Pancreas (tissue), 10 donors: ENCODE results near the gene FHIT. TPM values are rescaled to one million over a fixed set of nuclear protein-coding genes. Genes with fewer than 3 reads are reported as not detected.

Source experiments
- ATAC-seq, 4 donors: fragments of 200-7000 bp; cut with Tn5 transposase; one replicate each; pipeline versions ENCODE4 v1.8.0 to v1.9.1; 2020; ENCODE audit warnings: mild to moderate bottlenecking in 4 of 4, moderate library complexity in 4 of 4
- DNase-seq, 6 donors: peaks; one replicate each; pipeline ENCODE4 v3.0.0-alpha.2; 2020
- FAIRE-seq: peaks from 2 replicates; lab custom pipeline; 2012; peaks lifted over from hg19 to GRCh38; lab: Jason Lieb, UNC
- H3K27ac ChIP-seq, 4 donors: fragments of 200-600 bp; sonication (generic); 1 replicate in 3 of 4; 2 replicates in 1 of 4; pipeline versions ENCODE4 v1.5.0 to v1.8.0; 2020
- H3K27me3 ChIP-seq, 4 donors: fragments of 200-600 bp; one replicate each; pipeline ENCODE4 v1.8.0; 2021
- H3K36me3 ChIP-seq, 3 donors: fragments of 200-600 bp; sonication (generic) in 1 of 3; one replicate each; pipeline versions ENCODE4 v1.5.0 to v1.8.0; 2020 to 2021
- H3K4me1 ChIP-seq, 3 donors: fragments of 200-600 bp; one replicate each; pipeline ENCODE4 v1.8.0; 2021
- H3K4me3 ChIP-seq, 4 donors: fragments of 200-600 bp; sonication (generic) in 2 of 4; one replicate each; pipeline versions ENCODE4 v1.5.0 to v1.8.0; 2020 to 2021
- H3K9me3 ChIP-seq, 4 donors: fragments of 200-600 bp; one replicate each; pipeline ENCODE4 v1.8.0; 2021
- WGBS, 2 donors: extraction: QIAGEN DNeasy Blood & Tissue Kit; methylation state at CpG; one replicate each; pipeline ENCODE4 v1.1.7; 2013; 5-methylcytosine and 5-hydroxymethylcytosine counted together
- intact Hi-C, 3 donors: fragments of 100-400 bp; cut with DNase I; formaldehyde crosslinking; loops; one replicate each; pipeline versions ENCODE4 v1.11.1 to v1.14.2; 2022
- polyA plus RNA-seq, 2 donors: library from polyadenylated mRNA; stranded (reverse); fragments of 200-250 nt; gene quantifications; one replicate each; pipeline ENCODE4 v1.2.3, GENCODE V29; 2013
- total RNA-seq, 6 donors: library from RNA; stranded (reverse); fragmentation: NEBNext Ultra II Directional in 4 of 6; extraction: Animal tissue kit (Norgen Biotek cat#: 25700) in 4 of 6; gene quantifications; one replicate each; pipeline versions ENCODE4 v1.2.1 to v1.2.4, GENCODE V29; 2021 to 2023
- TF ChIP-seq, protein P1 (sequence below), 4 donors: fragments of 200-600 bp; sonication (generic) in 3 of 4; IDR thresholded peaks; one replicate each; pipeline versions ENCODE4 v1.5.0 to v1.8.0; 2021; ENCODE audit warnings: antibody characterized with exemption in 4 of 4
- donor health status: healthy with polysubstance abuse.
- donor health status: DM: no; HTN: no; CAD: no; lungs with moderate emphysema.
- donor health status: DM: no; HTN: no; CAD: no.
- donor health status: control.
- donor health status: control.
- donor health status: Bipolar disorder and iron deficiency.
- donor health status: DM: yes; HTN: yes; CAD: no.
- donor health status: DM: no; HTN: no; CAD: no.
- donor health status: DM: no; HTN: no; CAD: no.
- donor health status: DM: yes; HTN: yes; CAD: no.

Gene FHIT
- total and polyA plus RNA-seq, 8 donors: 4.8 to 15.7 (median 8.0) TPM

DNA sequence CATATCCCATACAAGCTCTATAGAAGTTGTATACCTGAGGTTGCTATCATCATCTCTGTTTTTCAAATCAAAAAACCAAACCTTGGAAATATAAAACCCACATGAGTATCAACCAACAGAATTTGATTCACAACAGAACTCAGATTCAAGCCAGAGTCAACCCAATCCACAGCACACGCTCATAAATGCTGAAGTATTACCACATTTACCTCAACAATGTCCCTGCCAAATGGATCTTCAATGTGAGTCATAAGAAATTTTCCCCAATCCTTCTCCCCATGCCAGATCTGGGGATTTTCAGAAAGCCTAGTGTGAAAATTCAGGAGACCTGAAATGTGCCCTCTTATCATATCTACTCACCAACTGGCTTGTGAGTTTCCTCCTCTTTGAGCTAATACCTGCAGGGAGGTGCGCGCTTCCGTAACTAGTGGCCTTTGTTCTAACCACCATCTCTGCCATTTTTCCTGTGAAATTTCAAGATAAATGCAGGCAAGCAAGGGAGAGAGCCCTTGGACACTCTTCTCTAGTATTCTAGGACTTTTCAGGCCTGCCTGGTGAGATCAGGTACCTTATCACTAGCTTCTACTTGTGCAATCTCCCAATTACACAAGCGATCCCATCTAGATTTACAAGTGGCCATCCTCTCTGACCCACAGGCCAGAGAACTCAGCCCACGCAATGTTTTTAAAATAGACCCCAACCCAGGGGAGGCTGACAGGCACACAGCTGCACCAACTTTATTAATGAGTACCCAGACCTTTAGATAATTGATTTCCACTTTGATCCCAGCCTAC is 1124.5 kb downstream of the FHIT start:
- Histone ChIP-seq H3K27ac (no peak overlapping the region), H3K9me3 (no peaks in the 10 kb centered on the region), H3K4me3 (no peak overlapping the region), H3K36me3 (no peaks in the 10 kb centered on the region), H3K27me3 (no peaks in the 10 kb centered on the region), H3K4me1 (no peaks in the 10 kb centered on the region)
- ATAC-seq: no peak
- intact Hi-C loops: no loop called here
- no peak for FAIRE-seq
- TF ChIP-seq, protein P1, sequence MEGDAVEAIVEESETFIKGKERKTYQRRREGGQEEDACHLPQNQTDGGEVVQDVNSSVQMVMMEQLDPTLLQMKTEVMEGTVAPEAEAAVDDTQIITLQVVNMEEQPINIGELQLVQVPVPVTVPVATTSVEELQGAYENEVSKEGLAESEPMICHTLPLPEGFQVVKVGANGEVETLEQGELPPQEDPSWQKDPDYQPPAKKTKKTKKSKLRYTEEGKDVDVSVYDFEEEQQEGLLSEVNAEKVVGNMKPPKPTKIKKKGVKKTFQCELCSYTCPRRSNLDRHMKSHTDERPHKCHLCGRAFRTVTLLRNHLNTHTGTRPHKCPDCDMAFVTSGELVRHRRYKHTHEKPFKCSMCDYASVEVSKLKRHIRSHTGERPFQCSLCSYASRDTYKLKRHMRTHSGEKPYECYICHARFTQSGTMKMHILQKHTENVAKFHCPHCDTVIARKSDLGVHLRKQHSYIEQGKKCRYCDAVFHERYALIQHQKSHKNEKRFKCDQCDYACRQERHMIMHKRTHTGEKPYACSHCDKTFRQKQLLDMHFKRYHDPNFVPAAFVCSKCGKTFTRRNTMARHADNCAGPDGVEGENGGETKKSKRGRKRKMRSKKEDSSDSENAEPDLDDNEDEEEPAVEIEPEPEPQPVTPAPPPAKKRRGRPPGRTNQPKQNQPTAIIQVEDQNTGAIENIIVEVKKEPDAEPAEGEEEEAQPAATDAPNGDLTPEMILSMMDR (IDR thresholded peaks at IDR 0.05): no peak
- DNase-seq: no peak
- WGBS, 2 donors: 90 to 95% methylated on average over 6 of the region's 6 CpGs

DNA sequence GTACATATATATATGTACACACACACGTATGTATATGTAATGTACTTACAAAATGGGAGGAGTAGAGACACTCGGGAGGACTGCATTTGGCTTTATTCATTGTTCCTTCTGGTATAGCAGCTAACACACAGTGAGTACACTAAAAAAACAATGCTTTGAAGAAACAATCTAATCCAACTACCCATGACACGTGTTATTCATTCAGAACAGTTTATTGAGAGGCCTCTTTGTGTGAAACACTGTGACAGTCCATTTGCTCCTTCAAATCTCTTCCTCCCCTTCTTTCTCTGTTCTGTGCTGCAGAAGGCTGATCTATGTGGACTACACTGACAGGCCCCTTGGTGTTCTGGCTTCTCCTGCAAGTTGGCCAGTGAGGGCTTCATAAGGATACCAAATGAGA is 1125.6 kb downstream of the FHIT start:
- H3K27ac ChIP-seq: no peak overlapping the region
- H3K27me3 ChIP-seq: no peaks in the 10 kb centered on the region
- intact Hi-C loops: no loop called here
- H3K9me3 ChIP-seq: no peaks in the 10 kb centered on the region
- no peak for ATAC-seq
- TF ChIP-seq, protein P1 (IDR thresholded peaks at IDR 0.05): no peak
- H3K4me3 ChIP-seq: no peak overlapping the region
- FAIRE-seq: no peak
- DNase-seq: no peak
- 87 to 89% methylated on average over 3 of the region's 3 CpGs for WGBS, 2 donors
- H3K36me3 ChIP-seq: no peaks in the 10 kb centered on the region
- H3K4me1 ChIP-seq: no peaks in the 10 kb centered on the region

DNA sequence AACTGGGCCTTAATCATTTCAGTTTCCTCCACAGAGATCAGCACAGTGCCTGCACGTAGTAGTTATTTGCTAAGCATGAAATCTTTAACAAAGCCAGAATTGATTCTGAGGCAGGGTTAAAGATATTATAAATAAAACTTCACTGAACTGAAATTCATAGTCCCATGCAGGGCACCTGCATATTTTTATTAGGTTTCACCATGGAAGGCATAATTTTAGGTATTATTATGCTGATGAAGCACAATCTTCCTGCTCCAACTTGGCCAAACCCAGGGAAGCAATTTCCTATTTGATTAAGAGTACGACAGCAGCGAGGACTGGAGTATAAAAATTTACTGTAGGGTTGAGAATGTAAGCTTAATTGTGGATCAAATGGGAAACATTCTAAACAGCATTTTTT is 1131.0 kb downstream of the FHIT start:
- ATAC-seq: no peak
- Histone ChIP-seq H3K4me1 (no peaks in the 10 kb centered on the region), H3K9me3 (no peaks in the 10 kb centered on the region), H3K27me3 (no peaks in the 10 kb centered on the region), H3K4me3 (no peak overlapping the region), H3K27ac (no peak overlapping the region), H3K36me3 (no peaks in the 10 kb centered on the region)
- TF ChIP-seq, protein P1 (IDR thresholded peaks at IDR 0.05): no peak
- intact Hi-C loops: no loop called here
- no peak for FAIRE-seq
- no peak for DNase-seq
- 85 to 86% methylated on average over 3 of the region's 3 CpGs for WGBS, 2 donors

DNA sequence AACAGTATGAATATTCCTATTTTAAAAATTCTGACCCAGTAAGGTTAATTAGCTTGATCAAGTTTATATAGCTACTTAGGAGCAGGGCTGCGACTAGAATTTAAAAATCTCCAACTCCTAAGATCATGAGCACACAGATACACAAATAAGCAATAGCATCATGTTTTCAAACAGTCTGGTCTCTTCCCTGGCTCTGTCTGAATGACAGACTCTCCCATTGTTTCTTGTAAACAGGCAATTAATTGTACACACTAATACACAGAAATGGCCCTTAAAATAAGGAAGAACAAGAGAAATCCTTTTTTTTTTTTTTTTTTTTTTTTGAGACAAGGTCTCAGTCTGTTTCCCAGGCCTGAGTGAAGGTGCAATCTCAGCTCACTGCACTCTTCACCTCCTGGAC is 1137.1 kb downstream of the FHIT start:
- DNase-seq (no peak), FAIRE-seq (no peak), ATAC-seq (no peak)
- Histone ChIP-seq H3K4me3 (no peak overlapping the region), H3K27me3 (no peaks in the 10 kb centered on the region), H3K27ac (no peak overlapping the region), H3K36me3 (no peaks in the 10 kb centered on the region), H3K9me3 (no peaks in the 10 kb centered on the region), H3K4me1 (no peaks in the 10 kb centered on the region)
- WGBS, 2 donors: 75 to 95% methylated on average over 1 of the region's 1 CpG
- intact Hi-C loops: no loop called here
- TF ChIP-seq, protein P1 (IDR thresholded peaks at IDR 0.05): no peak

DNA sequence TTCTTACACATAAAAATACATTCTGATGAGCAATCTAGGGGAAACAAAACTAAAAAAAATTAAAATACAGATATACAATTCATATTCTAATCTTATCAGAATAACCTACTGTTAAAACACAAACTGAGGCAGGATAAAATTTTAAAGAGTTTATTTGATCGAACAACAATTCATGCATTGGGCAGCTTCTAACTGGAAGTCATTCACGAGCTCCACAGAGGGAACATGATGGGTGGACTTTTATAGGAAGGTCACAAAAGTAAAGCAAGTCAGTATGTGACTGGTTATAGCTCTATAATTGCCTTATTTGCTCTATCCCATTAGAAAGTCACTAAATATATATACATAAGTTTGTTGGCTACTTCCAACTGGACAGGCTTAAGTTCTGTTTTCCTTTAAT is 1144.0 kb downstream of the FHIT start:
- Histone ChIP-seq H3K36me3 (no peaks in the 10 kb centered on the region), H3K27ac (no peak overlapping the region), H3K9me3 (no peaks in the 10 kb centered on the region), H3K27me3 (no peaks in the 10 kb centered on the region), H3K4me3 (no peak overlapping the region), H3K4me1 (no peaks in the 10 kb centered on the region)
- 92 to 94% methylated on average over 2 of the region's 2 CpGs for WGBS, 2 donors
- FAIRE-seq (no peak), ATAC-seq (no peak), DNase-seq (no peak)
- TF ChIP-seq, protein P1 (IDR thresholded peaks at IDR 0.05): no peak
- intact Hi-C loops: no loop called here
